GM11168 (cell line): ENCODE measurements around the gene UBXN11.

Source experiments
- in situ Hi-C: fragments of 300-500 bp; cut with MboI; formaldehyde crosslinking; loops from one replicate; pipeline ENCODE4 v1.12.0; 2022; ENCODE audit warnings: low sequenced_read_pairs; ENCODE audit not compliant: unreplicated experiment

UBXN11 gene

DNA sequence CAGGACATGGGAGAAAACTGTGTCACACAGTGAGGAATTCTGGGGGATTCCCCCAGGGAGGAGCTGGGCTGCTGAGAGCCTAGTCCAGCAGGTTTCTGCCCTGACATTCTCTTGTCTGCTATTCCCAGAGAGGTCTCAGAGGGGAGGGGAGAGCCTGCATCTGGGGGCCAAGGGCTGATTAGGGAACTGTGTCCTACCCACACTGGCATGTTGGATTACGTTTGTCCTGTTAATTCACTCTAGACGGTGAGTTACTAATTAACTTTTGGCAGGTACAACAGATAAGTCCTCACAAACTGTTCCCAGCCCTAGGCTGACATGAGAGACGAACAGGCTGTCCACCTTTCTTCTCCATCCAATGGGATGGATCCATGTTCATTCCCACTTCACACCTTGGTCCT, 29.2 kb downstream of the UBXN11 start:
- in situ Hi-C loops = loop anchor here (5.0 kb wide), 1 partner anchor 45 kb away; no protein-coding TSS in a partner anchor

DNA sequence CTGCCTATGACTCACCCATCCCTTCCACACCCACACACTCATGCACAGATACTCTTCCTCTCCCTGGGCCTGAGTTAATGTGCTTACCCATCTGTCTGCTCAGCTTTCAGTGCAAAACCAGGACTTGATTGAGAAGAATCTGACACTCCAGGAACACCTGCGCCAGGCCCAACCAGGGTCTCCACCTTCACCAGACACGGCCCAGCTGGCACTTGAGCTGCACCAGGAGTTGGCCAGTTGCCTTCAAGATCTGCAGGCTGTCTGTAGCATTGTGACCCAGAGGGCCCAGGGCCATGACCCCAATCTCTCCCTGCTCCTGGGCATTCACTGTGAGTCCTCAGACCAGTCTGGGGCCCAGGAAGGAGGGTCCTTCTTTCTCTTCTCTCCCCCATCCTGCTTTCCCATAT, 30.0 kb downstream of the UBXN11 start:
- in situ Hi-C loops = loop anchor here (5.0 kb wide), 1 partner anchor 46 kb away; no protein-coding TSS in a partner anchor

DNA sequence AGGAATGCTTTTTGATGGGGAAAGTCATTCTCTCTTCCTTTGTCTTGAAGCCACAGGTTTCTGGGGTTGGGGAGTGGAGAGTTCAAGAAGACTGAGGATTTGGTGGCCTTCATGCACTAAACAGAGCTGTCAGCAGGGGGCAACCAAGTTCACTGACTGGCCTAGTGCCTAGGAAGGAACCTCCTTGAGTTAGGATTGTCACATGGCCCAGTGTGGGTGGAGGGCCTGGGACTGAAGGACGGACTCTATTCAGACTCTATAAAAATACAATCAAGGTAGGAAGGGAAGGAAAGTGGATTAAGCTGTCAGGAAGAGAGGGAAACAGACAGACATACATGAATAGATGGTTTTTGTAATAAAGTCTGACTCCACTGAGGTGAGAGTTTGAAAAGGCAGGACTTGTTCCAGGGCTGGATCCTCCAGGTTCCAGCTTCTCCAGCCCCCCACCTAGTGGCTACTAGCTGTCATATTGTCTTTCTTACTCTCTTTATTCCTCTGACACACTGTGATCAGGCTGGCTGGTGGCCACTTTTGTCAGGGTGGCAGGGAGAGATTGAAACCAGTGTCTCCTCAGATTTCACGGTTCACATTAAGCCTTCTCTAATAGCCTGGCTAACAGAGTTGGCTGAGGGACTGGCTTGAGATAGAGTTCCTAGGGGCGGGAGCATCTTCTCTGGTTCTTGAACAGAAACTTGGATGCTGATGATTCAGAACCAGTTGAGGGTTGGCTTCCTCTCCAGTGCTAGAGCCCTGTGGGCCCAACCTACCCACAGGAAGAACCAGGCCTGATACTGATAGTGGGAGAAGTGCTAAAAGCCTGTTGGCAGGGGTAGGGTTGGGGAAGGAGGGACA, 30.6 kb downstream of the UBXN11 start:
- in situ Hi-C loops = loop anchor here (5.0 kb wide), 1 partner anchor 46 kb away; no protein-coding TSS in a partner anchor

DNA sequence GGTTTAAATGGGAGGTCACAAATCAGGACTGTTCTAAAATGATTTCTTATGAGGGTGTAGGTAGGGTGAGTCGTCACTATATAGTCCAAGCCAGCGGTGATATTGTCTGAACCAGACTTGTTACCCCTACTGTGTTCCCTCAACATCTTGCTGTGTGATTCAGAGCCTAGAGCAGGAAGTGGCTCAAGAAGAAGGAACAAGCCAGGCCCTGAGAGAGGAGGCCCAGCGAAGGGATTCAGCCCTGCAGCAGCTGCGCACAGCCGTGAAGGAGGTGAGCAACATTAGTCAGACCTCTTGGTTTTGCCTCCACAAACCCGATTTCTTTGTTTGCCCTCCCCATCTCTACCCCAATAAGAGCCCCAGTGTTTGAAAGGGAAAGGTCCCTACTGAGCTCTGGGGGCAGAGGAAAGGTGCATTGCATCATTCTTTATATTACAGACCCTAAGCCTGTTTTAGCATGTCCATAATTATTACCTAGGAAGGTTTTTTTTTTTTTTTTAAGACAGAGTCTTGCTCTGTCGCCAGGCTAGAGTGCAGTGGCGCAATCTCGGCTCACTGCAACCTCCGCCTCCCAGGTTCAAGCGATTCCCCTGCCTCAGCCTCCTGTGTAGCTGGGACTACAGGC, 31.5 kb downstream of the UBXN11 start:
- in situ Hi-C loops = loop anchor here (5.0 kb wide), 1 partner anchor 47 kb away; no protein-coding TSS in a partner anchor

DNA sequence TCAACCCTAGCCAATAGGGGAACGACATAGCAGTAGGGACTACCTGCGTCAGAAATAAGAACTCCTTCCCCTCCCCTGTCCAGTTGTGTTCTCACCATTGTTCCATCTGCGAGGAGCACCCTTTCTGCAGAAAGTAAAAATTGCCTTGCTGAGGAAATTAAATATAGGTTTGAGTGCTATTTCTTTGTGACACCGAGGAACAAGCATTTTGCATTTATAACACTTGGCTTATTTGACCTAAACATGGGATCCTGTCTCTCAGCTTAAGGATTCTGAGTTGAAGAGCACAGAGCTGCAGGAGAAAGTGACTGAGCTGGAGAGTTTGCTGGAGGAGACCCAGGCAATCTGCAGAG, 37.3 kb downstream of the UBXN11 start:
- in situ Hi-C loops = no loop called here

DNA sequence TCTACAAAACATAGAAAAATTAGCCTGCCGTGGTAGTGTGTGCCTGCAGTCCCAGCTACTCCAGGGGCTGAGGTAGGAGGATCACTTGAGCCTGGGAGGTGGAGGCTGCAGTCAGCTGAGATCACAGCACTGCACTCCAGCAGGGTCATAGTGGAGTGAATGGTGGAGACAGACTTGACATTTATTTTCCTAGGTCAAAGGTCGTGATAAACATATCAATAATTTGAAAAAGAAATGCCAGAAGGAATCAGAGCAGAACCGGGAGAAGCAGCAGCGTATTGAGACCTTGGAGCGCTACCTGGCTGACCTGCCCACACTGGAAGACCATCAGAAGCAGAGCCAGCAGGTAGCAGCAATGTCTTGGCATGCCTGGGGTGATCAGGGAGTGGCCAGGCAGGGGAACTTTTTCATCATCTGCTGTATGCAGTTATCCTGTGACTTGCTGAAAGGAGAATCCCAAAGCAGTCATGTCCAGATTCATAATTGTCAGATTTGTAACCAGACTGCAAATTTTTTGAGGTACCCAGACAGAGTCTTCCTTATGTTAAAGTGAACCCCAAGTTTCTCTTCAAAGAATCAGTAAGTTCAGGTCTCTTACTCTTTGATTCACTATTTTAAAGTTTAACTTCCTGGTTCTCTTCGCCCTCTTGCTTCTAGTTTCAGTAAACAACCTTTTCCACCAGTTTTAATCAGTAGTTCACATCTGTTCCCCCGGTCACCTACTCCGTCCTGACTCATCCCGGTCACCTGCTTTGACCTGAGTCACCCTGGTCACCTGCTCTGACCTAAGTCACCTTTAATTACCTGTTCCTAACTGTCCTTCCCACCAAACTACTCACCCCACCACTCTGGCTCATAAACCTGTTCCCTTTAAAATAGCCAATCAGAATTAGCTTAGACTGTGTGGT, 37.9 kb downstream of the UBXN11 start:
- in situ Hi-C loops = no loop called here

DNA sequence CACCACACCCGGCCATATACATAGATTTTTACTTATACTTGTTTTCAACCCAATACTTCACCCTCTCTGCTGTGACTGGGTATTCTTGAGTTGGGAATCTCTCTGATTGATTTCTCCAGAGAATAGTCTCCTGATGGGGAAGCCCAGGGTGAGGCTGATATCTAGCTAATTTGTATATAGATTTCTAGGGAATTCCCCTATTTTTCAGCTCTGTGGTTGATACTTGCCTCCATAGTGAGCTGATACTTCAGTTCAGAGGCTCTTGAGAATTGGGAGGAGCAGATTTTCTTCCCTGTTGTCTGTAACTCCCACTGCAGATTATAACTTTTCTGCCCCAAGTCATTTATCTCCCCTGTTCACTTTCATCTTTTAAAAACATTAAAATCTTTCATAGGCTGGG, 41.0 kb downstream of the UBXN11 start:
- in situ Hi-C loops = no loop called here

DNA sequence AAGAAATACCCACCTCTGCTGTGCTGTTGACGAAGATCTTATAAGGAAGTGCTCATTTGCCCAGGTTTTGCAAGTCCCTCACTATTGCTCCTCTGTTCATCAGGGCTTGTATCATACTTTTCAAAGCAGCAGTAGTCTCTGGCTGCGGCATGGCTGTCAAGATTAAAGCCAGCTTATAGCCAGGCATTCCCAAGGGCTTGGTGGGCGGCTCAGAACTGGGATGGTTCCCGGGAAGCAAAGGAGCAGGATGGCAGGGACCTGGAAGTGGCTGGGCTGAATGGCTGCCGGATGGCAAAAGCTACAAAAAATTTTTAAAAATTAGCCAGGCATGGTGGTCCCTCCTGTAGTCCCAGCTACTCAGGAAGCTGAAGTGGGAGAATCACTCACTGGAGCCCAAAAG, 43.2 kb downstream of the UBXN11 start:
- in situ Hi-C loops = no loop called here

DNA sequence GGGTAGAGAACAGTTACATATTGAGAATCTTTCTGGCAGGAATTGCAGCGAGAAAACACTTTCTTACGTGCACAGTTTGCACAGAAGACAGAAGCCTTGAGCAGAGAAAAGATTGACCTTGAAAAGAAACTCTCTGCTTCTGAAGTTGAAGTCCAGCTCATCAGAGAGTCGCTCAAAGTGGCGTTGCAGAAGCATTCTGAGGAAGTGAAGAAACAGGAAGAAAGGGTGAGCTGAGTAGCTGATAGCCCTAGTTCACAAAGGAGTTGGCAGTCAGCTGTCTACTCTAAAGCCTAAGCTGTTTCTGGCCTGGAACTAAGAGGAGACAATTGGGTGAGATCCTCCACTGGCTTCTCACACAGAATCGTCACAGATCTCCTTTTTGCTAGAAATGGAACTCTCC, 46.9 kb downstream of the UBXN11 start:
- in situ Hi-C loops = no loop called here

DNA sequence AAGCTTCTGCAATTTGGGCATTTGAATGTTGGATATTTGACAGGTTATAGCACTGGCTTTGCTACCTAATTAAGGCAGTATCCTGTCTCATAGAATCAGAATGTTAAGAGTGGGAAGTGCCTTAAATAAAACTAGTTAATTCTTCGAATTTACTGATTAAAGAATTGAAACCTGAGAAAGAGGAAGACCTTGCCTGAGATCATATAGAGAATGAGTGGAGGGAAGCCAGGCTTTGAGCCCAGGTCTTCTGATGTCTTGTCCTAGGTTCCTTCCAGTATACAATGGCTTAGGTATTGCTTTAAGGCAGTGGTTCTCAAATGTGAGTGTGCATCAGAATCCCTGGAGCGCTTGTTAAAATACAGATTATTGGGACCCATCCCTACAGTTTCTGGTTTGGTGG, 47.4 kb downstream of the UBXN11 start:
- in situ Hi-C loops = no loop called here

DNA sequence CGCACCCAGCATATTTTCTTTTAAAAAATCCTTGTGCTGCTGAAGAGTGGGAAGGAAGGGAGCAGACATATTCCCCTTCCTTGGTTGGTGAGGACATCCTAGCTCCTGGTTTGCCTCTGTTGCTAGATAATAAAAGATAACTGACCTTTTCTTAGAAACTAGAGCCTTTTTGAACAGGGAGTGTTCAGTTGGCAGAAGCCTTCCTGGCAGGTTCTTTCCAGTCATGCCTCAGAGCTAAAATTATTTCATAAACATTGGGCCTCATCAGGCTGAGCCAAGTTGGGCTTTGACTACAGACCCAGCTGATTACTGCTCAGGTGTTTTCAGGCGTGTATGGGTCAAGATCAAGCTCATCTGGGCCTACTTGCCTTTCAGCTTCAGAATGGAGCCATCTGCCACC, 49.2 kb downstream of the UBXN11 start:
- in situ Hi-C loops = no loop called here

DNA sequence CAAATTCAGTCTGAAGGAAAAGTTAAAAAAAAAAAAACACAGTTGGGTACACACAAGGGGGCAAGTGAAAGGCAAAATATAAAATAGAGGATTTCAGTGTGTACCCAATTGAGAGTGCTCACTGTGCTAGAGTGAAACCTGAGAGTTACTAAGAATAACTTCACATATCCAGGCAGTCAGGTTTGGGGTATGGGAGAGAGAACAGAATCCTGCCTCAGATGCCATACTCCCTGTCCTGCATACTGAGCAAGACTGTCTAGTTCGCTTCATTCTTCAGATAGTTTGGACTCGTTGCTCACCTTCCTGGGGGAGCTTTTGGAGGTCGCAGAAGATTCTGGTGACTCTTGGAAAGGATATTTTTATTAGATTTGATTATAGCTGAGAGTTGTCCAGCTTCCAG, 52.0 kb downstream of the UBXN11 start:
- in situ Hi-C loops = no loop called here

DNA sequence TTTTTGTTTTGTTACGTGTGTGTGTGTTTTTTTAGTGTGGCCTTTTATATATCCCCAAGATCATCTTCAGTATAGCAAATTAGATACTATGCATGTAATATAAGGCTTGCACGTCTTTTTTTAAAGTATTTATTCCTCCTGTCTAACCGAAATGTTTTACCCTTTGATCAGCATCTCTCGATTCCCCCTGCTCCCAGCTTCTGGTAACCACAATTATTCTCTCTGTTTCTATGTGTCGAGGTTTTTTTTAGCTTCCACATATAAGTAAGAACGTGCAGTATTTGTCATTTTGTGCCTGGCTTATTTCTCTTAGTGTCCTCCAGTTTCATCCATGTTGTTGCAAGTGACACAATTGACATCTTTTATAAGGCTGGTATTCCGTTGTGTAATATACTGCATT, 53.7 kb downstream of the UBXN11 start:
- in situ Hi-C loops = no loop called here

DNA sequence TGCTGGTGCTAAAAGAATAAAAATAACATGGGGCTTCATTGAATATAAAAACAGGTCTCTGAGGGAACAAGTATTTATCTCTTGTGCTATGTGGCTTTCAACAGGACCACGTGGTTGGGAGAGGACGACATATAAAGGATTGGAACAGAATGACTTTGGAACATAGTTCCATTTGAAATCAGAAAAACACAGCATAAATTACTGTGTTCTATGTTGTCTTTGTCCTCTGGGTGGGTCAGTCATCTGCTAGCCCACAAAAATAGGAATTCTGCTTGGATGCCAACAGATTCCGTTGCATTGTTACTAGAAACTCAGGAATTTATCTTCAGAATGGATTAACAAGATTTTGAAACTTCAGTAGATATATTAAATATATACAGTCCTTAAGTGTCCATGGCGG, 66.5 kb downstream of the UBXN11 start:
- in situ Hi-C loops = no loop called here

DNA sequence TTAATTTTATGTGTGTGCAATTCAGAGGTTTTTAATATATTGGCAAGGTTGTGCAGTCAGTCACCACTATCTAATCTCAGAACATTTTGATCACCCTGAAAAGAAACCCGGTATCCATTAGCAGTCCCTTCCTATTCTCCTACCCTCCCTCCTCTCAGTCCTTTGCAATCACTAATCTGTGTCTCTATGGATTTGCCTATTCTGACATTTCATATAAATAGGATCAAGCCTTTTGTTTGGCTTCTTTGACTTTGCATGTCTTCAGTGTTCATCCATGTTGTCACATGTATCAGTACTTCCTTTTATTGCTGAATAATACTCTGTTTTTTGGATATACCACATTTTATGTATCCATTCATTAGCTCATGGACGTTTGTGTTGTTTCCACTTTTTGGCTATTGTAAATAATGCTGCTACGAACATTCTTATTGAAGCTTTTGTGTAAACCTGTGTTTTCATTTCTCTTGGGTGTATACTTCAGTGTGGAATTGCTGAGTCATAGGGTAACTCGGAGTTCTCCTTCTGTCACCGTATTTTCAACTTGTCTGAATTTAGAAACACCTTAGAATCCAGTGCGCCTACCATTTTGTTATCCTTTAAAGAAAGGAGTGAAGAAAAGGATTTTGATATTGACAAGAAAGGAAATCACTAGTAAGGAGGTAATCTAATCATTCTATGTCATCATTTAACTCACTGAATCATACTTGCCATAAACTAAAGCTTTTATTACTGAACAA, 69.0 kb downstream of the UBXN11 start:
- in situ Hi-C loops = no loop called here

DNA sequence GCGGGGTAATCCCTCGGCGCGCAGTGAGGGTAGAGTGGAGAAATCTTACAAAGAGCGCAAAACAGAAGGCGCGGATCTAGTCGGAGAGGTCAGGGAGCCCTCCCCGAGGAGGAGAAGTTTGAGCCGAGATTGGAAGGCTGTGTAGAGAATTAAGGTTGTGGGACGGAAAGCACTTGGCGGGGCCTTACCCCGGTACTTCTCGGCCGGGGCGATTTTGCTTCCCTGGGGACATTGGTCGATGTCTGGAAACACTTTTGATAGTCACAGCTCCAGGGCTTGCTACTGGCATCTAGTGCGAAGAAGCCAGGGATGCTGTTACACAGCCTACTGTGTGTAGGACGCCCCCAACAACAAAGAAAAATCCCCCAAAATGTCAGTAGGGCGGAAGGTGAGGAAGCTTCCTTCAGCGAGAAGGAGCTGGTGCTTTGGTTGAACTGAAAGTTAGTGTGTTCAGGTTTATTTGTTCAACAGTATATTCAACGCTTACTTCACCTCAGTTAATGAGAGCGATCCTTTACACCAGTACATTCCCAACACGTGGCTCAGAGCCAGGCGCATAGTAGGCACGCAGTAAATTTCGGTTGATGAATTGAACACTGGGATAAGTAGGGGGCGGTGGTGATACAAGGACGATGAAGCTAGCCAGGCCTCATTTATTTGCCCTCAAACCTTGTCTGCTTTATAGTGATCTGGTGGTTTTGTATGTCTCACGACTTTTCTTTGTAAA, 71.6 kb downstream of the UBXN11 start:
- in situ Hi-C loops = no loop called here

DNA sequence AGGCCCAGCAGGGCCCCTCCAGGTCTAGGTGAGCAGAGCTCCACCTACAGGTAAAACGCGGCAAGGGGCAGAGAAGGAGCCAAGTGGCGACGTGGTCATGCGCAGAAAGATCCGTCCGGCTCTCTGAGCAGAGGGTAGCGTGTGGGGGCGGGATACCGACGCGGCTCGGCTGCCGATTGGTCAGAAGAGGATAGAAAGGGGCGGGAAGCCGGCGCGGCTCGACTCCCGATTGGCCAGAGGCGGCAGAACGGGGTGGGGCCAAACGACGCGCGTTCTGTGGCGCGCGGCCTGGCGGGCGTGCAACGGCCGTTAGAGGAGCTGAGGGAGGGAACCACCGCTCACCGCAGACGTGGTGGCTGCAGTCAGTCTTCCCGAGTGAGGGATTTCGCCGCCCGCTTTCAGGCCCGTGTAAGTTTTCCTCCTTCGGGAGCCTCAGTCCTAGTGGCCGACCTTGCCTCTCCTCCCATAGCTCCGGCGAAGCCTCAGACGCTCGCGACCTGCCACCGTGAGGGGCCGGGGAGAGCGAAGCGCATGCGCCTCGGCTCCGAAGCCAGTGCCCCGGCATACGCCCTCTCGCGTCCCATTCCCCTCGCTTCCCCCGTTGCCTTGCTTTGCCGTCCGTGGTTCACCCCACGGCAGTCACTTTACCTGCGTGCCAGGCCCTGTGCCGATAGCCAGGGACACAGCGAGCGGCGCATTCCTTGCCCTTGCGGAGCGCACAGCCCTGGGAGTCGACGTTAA, 72.4 kb downstream of the UBXN11 start, which contains the start of gene CEP85:
CEP85 (plus strand) TSS at position 298 of the 741 bp plus-strand sequence. CDS start 5,584 bp downstream, outside the sequence.
- in situ Hi-C loops = no loop called here
